Endothelial cell (in vitro differentiated cells): ENCODE measurements around the gene WWC2. TPM values are rescaled to one million over a fixed set of nuclear protein-coding genes. Genes with fewer than 3 reads are reported as not detected.

Experiments
- DNase-seq: peaks from one replicate; pipeline ENCODE4 v3.0.0; 2021; ENCODE audit warnings: low spot score
- H3K27ac Mint-ChIP-seq: one replicate; pipeline ENCODE4 v1.8.0; 2021; ENCODE audit warnings: mixed read lengths, inconsistent platforms; ENCODE audit not compliant: unreplicated experiment
- H3K27me3 Mint-ChIP-seq: one replicate; pipeline ENCODE4 v1.8.0; 2021; ENCODE audit warnings: mild to moderate bottlenecking, moderate library complexity, mixed read lengths, inconsistent platforms; ENCODE audit not compliant: unreplicated experiment
- H3K36me3 Mint-ChIP-seq: one replicate; pipeline ENCODE4 v1.8.0; 2021; ENCODE audit warnings: mild to moderate bottlenecking, low read depth, mixed read lengths, inconsistent platforms; ENCODE audit not compliant: unreplicated experiment
- H3K4me1 Mint-ChIP-seq: one replicate; pipeline ENCODE4 v1.8.0; 2021; ENCODE audit warnings: mild to moderate bottlenecking, mixed read lengths, inconsistent platforms; ENCODE audit not compliant: unreplicated experiment
- H3K4me3 Mint-ChIP-seq: one replicate; pipeline ENCODE4 v1.8.0; 2021; ENCODE audit warnings: mild to moderate bottlenecking, mixed read lengths, inconsistent platforms; ENCODE audit not compliant: unreplicated experiment
- H3K9me3 Mint-ChIP-seq: one replicate; pipeline ENCODE4 v1.8.0; 2021; ENCODE audit warnings: mixed read lengths, inconsistent platforms; ENCODE audit not compliant: unreplicated experiment
- CTCF ChIP-seq: fragments of 200-600 bp; sonication (generic); IDR thresholded peaks from one replicate; pipeline ENCODE4 v1.5.0; 2021; ENCODE audit warnings: antibody characterized with exemption; ENCODE audit not compliant: unreplicated experiment
- total RNA-seq: library from RNA; stranded (reverse); fragmentation: NEBNext Ultra II Directional; extraction: Animal tissue kit (Norgen Biotek cat#: 25700); gene quantifications from one replicate; pipeline ENCODE4 v1.2.1, GENCODE V29; 2021; ENCODE audit not compliant: unreplicated experiment

WWC2 gene
- total RNA-seq, 1 donor from 2014 or later: 32.0 TPM

DNA sequence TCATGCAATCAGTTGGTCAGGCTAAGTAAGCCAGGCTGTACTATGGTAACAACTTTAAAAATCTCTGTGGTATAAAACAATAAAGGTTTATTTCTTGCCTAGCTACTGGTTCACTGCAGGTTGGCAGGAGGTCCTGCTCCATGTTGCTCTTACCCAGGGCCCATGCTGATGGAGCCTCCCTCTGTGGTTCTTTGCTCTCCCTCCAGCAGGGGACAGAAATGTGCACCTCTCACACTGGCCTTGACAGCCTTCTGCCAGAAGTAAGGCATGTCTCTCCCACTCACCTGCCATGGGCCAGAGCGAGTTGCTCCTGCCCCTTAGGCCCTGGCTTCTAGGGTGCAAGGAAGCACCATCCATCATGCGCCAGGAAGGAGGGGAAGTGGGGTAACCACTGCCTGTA is 189.9 kb downstream of the WWC2 start:
- Mint-ChIP-seq H3K9me3 (no peaks in the 10 kb centered on the region), H3K4me3 (no peak overlapping the region), H3K36me3 (peaks cover 20% of the 10 kb centered on the region), H3K27me3 (peaks cover 2% of the 10 kb centered on the region), H3K4me1 (peaks cover 13% of the 10 kb centered on the region), H3K27ac (no peak overlapping the region)
- TF ChIP-seq CTCF: no peak
- no peak for DNase-seq

- H3K27me3 Mint-ChIP-seq: peaks cover 2% of the 10 kb centered on the region
- H3K4me3 Mint-ChIP-seq: no peak overlapping the region
- no peak for DNase-seq
- H3K36me3 Mint-ChIP-seq: peaks cover 19% of the 10 kb centered on the region
- no peak for TF ChIP-seq CTCF
- H3K4me1 Mint-ChIP-seq: peaks cover 13% of the 10 kb centered on the region
- no peaks in the 10 kb centered on the region for H3K9me3 Mint-ChIP-seq
- no peak overlapping the region for H3K27ac Mint-ChIP-seq
Observed at GRCh38 chr4:183289688-183290087, 190.6 kb downstream of the WWC2 start.

DNA sequence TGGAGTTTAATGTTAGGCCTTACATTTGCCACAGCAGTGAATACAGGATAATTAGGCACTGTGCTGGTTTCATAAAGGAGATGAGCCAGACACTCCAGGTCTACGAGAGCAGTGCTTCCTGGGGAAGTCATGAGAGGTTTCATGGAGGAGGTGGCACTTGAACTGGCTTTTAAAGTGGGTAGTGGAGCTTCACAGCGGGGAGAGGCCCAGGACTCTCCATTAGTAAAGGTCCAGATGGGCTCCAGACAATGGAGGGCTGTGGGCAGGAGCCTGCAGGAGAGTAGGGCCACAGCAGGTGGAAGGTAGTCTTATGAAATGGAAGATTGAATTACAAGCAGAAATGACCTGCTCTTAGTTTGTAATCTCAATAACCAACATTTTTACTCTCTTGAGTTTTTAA is 192.0 kb downstream of the WWC2 start:
- peaks cover 2% of the 10 kb centered on the region for H3K27me3 Mint-ChIP-seq
- no peaks in the 10 kb centered on the region for H3K9me3 Mint-ChIP-seq
- H3K27ac Mint-ChIP-seq: no peak overlapping the region
- TF ChIP-seq CTCF: no peak
- H3K36me3 Mint-ChIP-seq: peaks cover 21% of the 10 kb centered on the region
- no peak overlapping the region for H3K4me3 Mint-ChIP-seq
- H3K4me1 Mint-ChIP-seq: peaks cover 13% of the 10 kb centered on the region
- DNase-seq: no peak

DNA sequence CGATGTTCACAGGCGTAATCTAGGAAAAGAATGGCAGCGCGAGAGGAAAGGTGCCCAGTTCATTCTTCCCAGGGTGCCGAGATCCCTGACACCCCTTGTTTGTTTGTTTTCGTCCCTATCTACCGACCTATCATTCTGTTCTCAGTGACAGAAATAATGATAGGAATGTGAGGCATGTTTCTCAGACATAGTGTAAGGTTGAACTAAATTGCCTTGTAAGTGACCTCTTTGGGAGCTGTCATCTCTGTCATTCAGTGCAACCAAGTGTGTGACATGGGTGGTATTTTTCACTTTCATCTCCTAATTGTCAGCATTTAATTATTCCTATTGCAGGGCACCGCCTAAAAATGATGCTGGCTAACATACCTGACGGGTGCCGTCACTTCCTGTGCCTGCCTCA is 196.7 kb downstream of the WWC2 start:
- Mint-ChIP-seq H3K36me3 (peaks cover 13% of the 10 kb centered on the region), H3K27me3 (peaks cover 2% of the 10 kb centered on the region), H3K9me3 (no peaks in the 10 kb centered on the region), H3K4me1 (peaks cover 8% of the 10 kb centered on the region), H3K4me3 (no peak overlapping the region), H3K27ac (no peak overlapping the region)
- DNase-seq: no peak
- TF ChIP-seq CTCF: no peak

- no peak overlapping the region for H3K4me3 Mint-ChIP-seq
- peaks cover 9% of the 10 kb centered on the region for H3K36me3 Mint-ChIP-seq
- DNase-seq: no peak
- peak overlapping the region; percentile 32 for H3K27ac Mint-ChIP-seq
- no peaks in the 10 kb centered on the region for H3K9me3 Mint-ChIP-seq
- H3K4me1 Mint-ChIP-seq: peaks cover 14% of the 10 kb centered on the region
- TF ChIP-seq CTCF: no peak
- H3K27me3 Mint-ChIP-seq: peaks cover 2% of the 10 kb centered on the region
Observed at GRCh38 chr4:183297675-183298074, 198.6 kb downstream of the WWC2 start.
